NOMO-1 treated with dmso at 0.1 percent for 144 hours (cell line): Measurements from ENCODE around the gene TAS1R2.
A peak's percentile ranks its signal among the peaks of the same experiment; 100 is the strongest.
"Not testable (repeated sequence)": the region's sequence is repeated elsewhere in the genome, so short reads cannot be mapped to it uniquely, and the experiment has no call there.

Experiments
- DNase-seq: peaks from one replicate; lab custom pipeline; 2025; ENCODE audit not compliant: unreplicated experiment; lab: John Stamatoyannopoulos, UW

Gene TAS1R2

GRCh38 chr1:18859560-18859959, at the start of gene TAS1R2:
TSS of gene TAS1R2 (minus strand) at chr1:18859660. CDS start at chr1:18859660, 0 bp downstream.
- no peak for DNase-seq

GRCh38 chr1:18907917-18908845, 48.7 kb upstream of the TAS1R2 start:
- DNase-seq: no peak

- peak; percentile 3 for DNase-seq
Measured at GRCh38 chr1:18907021-18907916, 47.8 kb upstream of the TAS1R2 start.

GRCh38 chr1:18903291-18903756, 43.9 kb upstream of the TAS1R2 start:
- DNase-seq: no peak

- DNase-seq: peak; percentile 96
Measured at GRCh38 chr1:18902523-18903290, 43.2 kb upstream of the TAS1R2 start, which contains the start of gene ALDH4A1. TSS of gene ALDH4A1 (minus strand) at chr1:18902555. CDS start at chr1:18902523, 32 bp downstream.

- DNase-seq: peak; percentile 7
Measured at GRCh38 chr1:18901952-18902522, 42.6 kb upstream of the TAS1R2 start.

GRCh38 chr1:18901147-18901951, 41.9 kb upstream of the TAS1R2 start:
- no peak for DNase-seq

- DNase-seq: no peak
Measured at GRCh38 chr1:18900303-18900841, 40.9 kb upstream of the TAS1R2 start.

GRCh38 chr1:18899363-18900049, 40.0 kb upstream of the TAS1R2 start:
- no peak for DNase-seq

- DNase-seq: no peak
Measured at GRCh38 chr1:18898567-18898966, 39.1 kb upstream of the TAS1R2 start.

GRCh38 chr1:18895317-18895716, 35.9 kb upstream of the TAS1R2 start:
- DNase-seq: no peak

- no peak for DNase-seq
Measured at GRCh38 chr1:18893120-18893519, 33.7 kb upstream of the TAS1R2 start.

- DNase-seq: not testable (repeated sequence)
Measured at GRCh38 chr1:18891858-18892257, 32.4 kb upstream of the TAS1R2 start.

GRCh38 chr1:18891426-18891780, 31.9 kb upstream of the TAS1R2 start:
- no peak for DNase-seq

- DNase-seq: no peak
Measured at GRCh38 chr1:18890706-18891425, 31.4 kb upstream of the TAS1R2 start.

- no peak for DNase-seq
Measured at GRCh38 chr1:18886003-18886335, 26.5 kb upstream of the TAS1R2 start.

- DNase-seq: no peak
Measured at GRCh38 chr1:18885311-18886002, 26.0 kb upstream of the TAS1R2 start.

- DNase-seq: no peak
Measured at GRCh38 chr1:18884727-18885126, 25.3 kb upstream of the TAS1R2 start.
